HG03378 (cell line): Measurements from ENCODE around the gene CCDC43.

Experiments
- ATAC-seq: cut with Tn5 transposase; IDR thresholded peaks from one replicate; pipeline ENCODE4 v1.9.1; 2021; ENCODE audit warnings: mild to moderate bottlenecking, moderate library complexity; ENCODE audit not compliant: unreplicated experiment

The CCDC43 gene

DNA sequence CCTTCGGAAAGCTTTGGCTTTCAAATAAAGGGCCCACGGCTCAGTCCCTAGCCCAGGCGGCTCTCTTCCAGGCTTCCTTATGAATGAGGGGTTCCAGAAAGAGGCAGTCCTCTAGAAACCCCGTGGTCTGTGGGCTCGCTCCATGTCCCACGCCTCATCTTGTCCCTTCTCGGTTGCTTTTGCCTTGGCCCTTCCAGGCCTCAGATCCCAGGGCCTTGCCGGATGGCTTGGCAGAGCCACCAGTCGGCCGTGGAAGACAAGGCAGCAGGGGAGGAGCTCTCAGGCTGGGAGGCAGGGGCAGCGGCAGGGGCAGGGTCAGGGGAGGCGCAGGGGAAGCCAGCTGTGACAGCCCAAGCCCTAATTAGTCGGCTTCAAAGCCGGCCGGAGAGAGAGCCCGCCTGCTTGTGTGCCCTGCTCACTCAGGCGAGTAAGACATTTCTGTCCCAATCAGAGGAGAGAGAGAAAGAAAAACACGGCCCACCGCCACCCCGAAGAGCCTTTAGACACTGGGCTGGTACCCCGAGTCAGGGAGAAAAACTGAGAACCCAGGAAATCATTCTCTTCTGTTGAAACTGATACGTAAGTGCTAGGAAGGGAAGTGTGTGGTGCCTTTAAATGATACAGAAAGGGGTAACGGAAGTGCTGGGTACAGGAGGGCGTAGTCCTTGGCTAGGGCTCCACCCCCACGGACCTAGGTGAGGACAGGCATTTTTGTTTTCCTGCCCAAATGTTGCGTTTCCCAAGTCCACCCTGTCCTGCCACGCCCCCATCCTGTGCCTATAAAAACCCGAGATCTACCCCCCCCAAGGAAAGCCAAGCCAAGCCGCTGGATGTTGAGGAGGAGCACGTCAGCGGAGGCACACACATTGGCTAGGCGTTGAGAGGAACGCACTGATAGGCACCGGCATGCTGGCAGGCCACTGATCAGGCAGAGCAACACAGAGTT is 61.1 kb downstream of the CCDC43 start:
- ATAC-seq: no peak

DNA sequence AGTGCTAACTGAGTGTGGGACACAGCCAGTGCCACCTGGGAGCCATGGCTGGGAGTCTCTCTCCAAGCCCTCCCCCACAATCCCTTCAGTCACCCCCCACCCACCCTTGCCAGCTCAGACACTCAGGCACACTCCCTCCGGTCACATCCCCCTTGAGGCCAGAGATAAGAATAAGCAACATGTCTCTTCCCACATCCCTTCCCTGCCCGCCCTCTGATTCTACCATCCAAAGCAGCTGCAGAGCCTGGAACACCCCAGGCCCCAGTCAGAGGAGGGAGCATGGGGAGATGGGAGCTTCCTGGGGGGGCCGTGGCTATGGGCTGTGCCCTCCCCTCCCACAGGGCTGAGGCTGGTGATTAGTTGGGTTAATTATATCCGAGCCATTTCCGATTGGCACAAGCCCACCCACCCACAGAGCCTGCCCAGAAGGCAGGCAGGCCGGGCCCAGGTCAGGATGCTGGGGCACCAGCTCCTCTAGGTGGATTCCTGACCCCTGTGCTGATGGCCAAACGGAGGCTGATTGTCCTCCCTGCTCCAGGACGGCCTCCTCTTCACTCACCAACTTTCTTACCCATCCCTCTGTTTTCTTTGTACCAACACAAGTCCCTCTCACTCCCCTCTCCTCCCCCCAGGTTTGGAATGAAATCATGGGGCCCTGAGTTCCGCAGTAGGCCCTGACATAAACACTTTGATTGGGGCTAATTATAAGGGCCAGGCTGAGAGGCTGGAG is 61.9 kb downstream of the CCDC43 start:
- ATAC-seq: no peak
